ENCODE results near the gene FFAR1.

Gene FFAR1

GRCh38 chr19:35315883-35316282 lies 31.8 kb upstream of the FFAR1 start:
- no peak for DNase-seq

- no peak for DNase-seq
These were observed 31.1 kb upstream of the FFAR1 start for GRCh38 chr19:35316560-35316959.

DNA sequence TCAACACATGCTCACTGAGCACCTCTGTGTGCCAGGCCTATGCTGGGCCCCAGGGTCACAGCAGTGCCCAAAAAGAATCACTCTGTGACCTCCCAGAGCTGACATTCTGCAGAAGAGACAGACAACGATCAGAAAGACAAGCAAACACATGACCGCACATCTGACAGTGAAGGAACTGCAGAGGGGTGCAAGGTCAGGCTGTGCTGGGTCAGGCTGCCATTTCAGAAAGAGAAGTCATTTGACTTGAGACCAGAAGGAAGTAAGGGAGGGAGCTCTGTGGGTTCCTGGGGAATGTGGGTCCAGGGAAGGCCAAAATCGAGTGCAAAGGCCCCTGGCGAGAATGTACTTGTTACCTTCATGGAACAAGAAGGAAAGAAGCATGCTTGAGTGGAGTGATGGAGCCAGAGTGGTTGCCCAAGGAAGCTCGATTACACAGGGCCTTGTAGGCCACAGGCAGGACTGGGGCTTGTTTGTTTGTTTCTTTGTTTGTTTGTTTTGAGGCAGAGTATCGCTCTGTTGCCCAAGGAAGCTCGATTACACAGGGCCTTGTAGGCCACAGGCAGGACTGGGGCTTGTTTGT lies 30.1 kb upstream of the FFAR1 start:
- DNase-seq: no peak

DNA sequence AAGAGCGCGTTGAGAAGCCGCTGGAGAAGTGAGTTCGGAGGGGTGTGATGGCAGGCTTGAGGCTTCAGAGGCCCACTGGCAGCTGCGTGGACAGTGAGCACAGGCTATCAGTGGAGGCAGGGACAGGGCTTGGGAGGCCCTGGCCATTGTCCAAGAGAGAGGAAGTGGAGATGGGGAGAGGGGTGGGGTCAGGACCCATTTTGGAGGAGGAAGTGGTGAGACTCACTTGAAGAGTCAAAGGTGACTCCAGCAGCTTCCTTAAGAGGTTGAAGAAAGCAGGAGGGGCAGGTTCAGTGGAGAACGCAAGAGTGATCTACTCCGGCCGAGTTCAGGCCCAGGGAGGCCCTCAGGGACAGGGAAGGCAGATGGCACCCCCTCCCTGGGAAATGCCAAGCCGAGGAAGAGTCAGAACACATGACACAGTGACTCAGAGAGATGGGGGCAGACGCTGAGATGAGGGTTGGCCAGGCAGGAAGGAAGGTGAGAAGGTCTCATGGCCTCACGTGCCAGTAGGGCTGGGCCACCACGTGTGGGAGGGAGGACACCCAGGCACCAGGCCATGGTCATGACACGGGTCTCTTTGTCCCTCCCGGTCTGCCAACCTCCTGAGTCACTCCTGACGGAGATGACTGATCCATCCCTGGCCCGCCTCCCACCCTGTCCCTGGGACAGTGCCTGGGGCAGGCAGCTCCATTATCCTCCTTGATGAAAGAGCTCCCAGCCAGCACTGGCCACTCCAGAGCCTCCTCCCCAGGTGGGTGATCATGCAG lies 28.8 kb upstream of the FFAR1 start:
- DNase-seq: no peak

- DNase-seq: no peak
These were observed 27.5 kb upstream of the FFAR1 start for GRCh38 chr19:35320065-35320713.

DNA sequence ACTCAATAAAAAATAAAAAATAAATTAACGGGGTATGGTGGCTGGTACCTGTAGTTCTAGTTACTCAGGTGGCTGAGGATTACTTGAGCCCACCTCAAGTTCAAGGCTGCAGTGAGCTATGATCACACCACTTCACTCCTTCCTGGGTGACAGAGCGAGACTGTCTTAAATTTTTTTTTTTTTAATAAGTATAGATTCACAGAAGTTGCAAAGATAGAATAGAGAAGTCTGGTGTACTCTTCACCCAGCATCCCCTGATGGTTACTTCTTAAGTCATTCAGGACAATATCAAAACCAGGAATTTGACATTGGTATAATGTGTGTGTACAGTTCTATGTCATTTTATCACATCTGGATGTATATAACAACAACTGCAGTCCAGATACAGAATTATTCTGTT lies 26.4 kb upstream of the FFAR1 start:
- no peak for DNase-seq

GRCh38 chr19:35322014-35322413 lies 25.7 kb upstream of the FFAR1 start:
- DNase-seq: no peak

DNA sequence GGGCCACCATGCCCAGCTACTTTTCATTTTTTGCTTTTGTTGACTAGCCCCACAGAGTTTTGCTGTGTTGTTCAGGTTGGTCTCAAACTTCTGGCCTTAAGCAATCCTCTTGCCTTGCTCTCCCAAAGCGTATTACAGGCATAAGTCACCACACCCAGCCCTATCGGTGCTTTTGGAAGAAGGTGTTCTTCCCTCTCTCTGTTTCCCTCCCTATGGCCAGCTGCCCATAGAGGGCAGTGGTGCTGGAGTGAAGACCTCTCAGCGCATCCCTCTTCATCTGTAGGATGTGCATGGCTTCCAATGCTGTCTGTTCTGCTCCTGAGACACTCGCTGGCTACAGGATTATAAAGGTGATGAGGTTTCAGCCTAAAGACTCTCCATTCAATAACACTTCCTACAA lies 20.1 kb upstream of the FFAR1 start:
- DNase-seq: no peak

- DNase-seq: no peak
These were observed 18.8 kb upstream of the FFAR1 start, which contains the start of gene CD22 for GRCh38 chr19:35328851-35329285. TSS of gene CD22 (plus strand) at chr19:35329187. CDS start at chr19:35332041, 2,854 bp downstream.

- no peak for DNase-seq
These were observed 18.4 kb upstream of the FFAR1 start for GRCh38 chr19:35329323-35329722.

DNA sequence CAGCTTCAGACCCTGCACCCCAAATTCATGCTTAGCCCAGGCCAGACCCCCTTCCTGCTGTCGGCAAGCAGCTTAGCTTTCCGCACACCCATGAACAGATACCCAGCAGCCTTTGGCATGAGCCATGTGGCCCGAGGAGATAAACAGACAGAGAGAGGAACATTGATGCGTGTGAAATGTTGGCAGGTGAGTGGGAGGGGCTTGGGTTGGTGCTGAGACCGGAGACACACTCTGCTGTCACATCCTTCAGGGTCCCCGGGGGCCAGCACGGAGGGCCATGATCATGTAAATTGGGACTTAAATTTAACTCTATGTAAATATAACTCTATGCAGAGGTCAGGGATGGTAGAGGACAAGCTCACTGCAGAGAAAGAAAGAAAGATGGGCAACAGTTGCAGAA lies 17.2 kb upstream of the FFAR1 start:
- DNase-seq: no peak

GRCh38 chr19:35331551-35332214 lies 16.0 kb upstream of the FFAR1 start:
- DNase-seq: no peak

DNA sequence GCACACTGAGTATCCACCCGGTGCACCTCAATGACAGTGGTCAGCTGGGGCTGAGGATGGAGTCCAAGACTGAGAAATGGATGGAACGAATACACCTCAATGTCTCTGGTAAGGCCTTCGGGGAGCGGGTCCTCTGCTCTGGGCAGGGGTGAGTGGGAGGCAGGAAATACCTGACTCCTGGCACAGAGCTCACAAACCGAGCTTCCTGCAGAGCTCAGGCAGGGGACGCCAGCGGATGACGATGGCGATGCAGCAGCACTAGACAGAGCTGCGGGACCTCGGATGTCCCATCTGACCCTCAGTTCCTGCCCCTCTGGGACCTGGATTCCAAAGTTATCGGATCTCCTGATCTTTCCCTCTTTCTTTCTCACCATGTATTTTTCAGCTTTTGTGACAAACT lies 14.9 kb upstream of the FFAR1 start:
- DNase-seq: no peak

- DNase-seq: no peak
These were observed 13.5 kb upstream of the FFAR1 start for GRCh38 chr19:35334144-35334753.

- no peak for DNase-seq
These were observed 11.3 kb upstream of the FFAR1 start for GRCh38 chr19:35336166-35336955.

GRCh38 chr19:35337097-35337983 lies 10.4 kb upstream of the FFAR1 start:
- no peak for DNase-seq

DNA sequence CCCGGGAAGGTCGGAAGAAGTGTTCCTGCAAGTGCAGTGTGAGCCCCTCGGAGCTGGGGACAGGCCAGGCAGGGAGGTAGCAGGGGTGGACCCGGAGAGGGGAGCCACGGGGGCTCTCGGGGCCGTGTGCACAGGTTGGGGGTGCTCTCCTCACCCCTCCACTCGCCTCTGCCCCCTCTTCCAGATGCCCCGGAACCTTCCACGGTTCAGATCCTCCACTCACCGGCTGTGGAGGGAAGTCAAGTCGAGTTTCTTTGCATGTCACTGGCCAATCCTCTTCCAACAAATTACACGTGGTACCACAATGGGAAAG lies 9.8 kb upstream of the FFAR1 start:
- DNase-seq: no peak

DNA sequence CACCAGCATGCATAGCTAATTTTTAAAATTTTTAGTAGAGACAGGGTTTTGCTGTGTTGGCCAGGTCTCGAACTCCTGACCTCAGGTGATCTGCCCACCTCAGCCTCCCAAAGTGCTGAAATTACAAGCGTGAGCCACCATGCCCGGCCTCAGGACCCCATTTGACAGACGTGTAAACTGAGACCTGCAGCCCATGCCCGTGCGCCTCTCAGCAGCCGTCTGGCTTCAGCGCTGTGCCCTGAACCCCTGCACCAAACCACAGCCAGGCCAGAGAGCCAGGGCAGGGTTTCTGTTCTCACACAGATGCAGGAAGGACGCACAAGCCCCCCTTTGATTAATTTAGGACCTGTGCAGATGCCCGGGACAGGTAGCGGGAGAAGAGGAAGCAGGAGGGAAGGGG lies 7.3 kb upstream of the FFAR1 start:
- DNase-seq: no peak

DNA sequence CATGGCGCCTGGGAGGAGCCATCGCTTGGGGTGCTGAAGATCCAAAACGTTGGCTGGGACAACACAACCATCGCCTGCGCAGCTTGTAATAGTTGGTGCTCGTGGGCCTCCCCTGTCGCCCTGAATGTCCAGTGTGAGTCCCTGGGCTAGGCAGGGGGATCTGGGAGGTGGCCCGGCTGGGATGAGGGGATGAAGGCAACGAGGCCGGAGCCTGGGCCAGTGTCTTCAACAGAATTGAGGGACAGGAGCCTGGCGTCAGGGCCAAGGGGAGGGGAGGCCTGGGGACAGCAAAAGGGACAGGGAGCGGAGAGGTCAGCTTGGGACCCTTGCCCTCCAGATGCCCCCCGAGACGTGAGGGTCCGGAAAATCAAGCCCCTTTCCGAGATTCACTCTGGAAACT lies 6.7 kb upstream of the FFAR1 start:
- DNase-seq: no peak

GRCh38 chr19:35341565-35342225 lies 6.0 kb upstream of the FFAR1 start:
- DNase-seq: no peak

GRCh38 chr19:35342430-35342829 lies 5.3 kb upstream of the FFAR1 start:
- no peak for DNase-seq

All from activated CD4-positive, CD25-positive, alpha-beta regulatory T cell treated with anti-CD3 and anti-CD28 coated beads, Interleukin-2, amount 50 U/mL, for 72 hours (primary cell).